Measurements from ENCODE around the gene INTS14. TPM values are rescaled to one million over a fixed set of nuclear protein-coding genes. Genes with fewer than 3 reads are reported as not detected.

The INTS14 gene
- total RNA-seq, 1 experiment from 2014 or later: 44.7 TPM

- Histone ChIP-seq H3T11ph (ENCODE audit: low read length) (no peak overlapping the region), H4K5ac (ENCODE audit: insufficient read length, low read depth, low read length) (no peak overlapping the region), H3K18ac (ENCODE audit: insufficient read length, low read depth, low read length) (no peak overlapping the region), H2AFZ (ENCODE audit: low read length) (no peak overlapping the region), H3K23ac (ENCODE audit: insufficient read length, low read depth, low read length) (no peak overlapping the region), H4K8ac (replicated peaks; ENCODE audit: insufficient read length, low read depth, low read length) (no peak overlapping the region), H2BK15ac (ENCODE audit: low read depth, low read length) (no peak overlapping the region), H3K4me2 (ENCODE audit: insufficient read depth, insufficient read length, low read length) (no peak overlapping the region), H3K9ac (ENCODE audit: extremely low read depth, insufficient read length, low read length) (no peak overlapping the region), H3K4ac (ENCODE audit: low read depth, low read length) (no peak overlapping the region), H3K4me1 (ENCODE audit: insufficient read depth, low read length) (0 out of 2 replicates have a peak, but pooled peaks cover 3% of the 10 kb centered on the region), H3K27ac (ENCODE audit: insufficient read length, low read depth, low read length) (no peak overlapping the region), H4K91ac (ENCODE audit: insufficient read length, low read depth, low read length) (no peak overlapping the region), H2AK5ac (ENCODE audit: insufficient read length, low read length) (no peak overlapping the region), H2BK12ac (ENCODE audit: insufficient read length, low read depth, low read length) (no peak overlapping the region), H2BK120ac (ENCODE audit: low read depth, low read length, poor library complexity, severe bottlenecking) (no peak overlapping the region), H4K20me1 (ENCODE audit: control insufficient read depth, insufficient read depth, insufficient read length) (no peaks in the 10 kb centered on the region), H3K56ac (ENCODE audit: insufficient read length, low read depth, low read length) (no peak overlapping the region), H2BK20ac (ENCODE audit: low read depth, low read length, poor library complexity, severe bottlenecking) (no peak overlapping the region), H3K79me2 (ENCODE audit: insufficient read depth, low read length) (no peaks in the 10 kb centered on the region), H3K14ac (ENCODE audit: insufficient read depth, low read length) (no peak overlapping the region), H3K23me2 (ENCODE audit: insufficient read length, low read depth, low read length, poor library complexity, severe bottlenecking) (no peaks in the 10 kb centered on the region), H2BK5ac (ENCODE audit: insufficient read length, low read length) (no peak overlapping the region), H3K9me3 (ENCODE audit: control insufficient read depth, low read depth, low read length) (no peaks in the 10 kb centered on the region), H3K27me3 (ENCODE audit: insufficient read depth, low read length) (no peaks in the 10 kb centered on the region), H3K79me1 (ENCODE audit: insufficient read depth, low read depth, low read length, poor library complexity, severe bottlenecking) (no peaks in the 10 kb centered on the region)
- peaks cover 10 to 73% (median 56%) of the 10 kb centered on the region in 3 experiments; a peak in 6 of 7 replicates for H3K36me3 Mint-ChIP-seq (ENCODE audit: insufficient read depth in 1 of 3, low read depth in 3 of 3)
- DNase-seq: no peak
- H3K27ac Mint-ChIP-seq: no peak overlapping the region
- TF ChIP-seq CTCF (conservative IDR thresholded peaks at IDR 0.05): no peak
- no peaks in the 10 kb centered on the region for H3K9me3 Mint-ChIP-seq
- peaks cover 0 to 18% of the 10 kb centered on the region in 2 experiments; a peak in 2 of 4 replicates for H3K4me1 Mint-ChIP-seq
- H3K27me3 Mint-ChIP-seq (ENCODE audit: low read depth): no peaks in the 10 kb centered on the region
- no CpG with 5 or more reads among the region's 1 CpG for WGBS (ENCODE audit: extremely low coverage, insufficient read length, low lambda C conversion rate)
- H3K4me3 Mint-ChIP-seq: no peak overlapping the region
Observed at GRCh38 chr15:65583701-65584100, 27.2 kb downstream of the INTS14 start.
